MM.1S (cell line): ENCODE data around the gene TTC7B.

Source experiments
- CTCF ChIP-seq: fragments of 300-600 bp; sonication (generic); IDR thresholded peaks from 2 replicates; pipeline ENCODE4 v1.5.1; 2016; ENCODE audit warnings: antibody characterized with exemption, low read length, mixed read lengths
- EZH2 ChIP-seq: fragments of 300-600 bp; sonication (generic); optimal IDR thresholded peaks from 2 replicates; pipeline ENCODE3; 2017; ENCODE audit warnings: low read depth, mild to moderate bottlenecking, antibody characterized with exemption, low read length, mixed read lengths

DNA sequence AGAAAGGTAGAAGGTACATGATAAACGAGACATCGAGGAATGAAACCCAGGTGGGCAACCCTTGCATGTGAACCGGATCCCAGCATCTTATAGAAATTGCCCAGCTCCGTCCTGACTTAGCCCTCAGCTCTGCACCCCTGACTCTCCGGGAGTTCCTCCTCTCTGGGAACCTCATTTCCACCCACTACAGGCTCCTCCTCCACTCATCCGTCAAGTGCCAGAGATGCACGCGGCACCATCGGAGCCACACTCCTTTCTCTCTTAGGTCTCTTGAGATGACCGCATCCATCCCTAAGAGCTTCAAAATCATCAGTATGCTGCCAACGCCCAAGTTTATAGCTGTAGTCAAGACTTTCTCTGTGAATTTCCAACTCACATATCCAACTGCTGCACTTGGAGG is 84.7 kb downstream of the TTC7B start:
- TF ChIP-seq CTCF, result no peak
- TF ChIP-seq EZH2, result no peak
